Ovary (tissue), 9 donors: ENCODE measurements around the gene MIEF2. TPM values are rescaled to one million over a fixed set of nuclear protein-coding genes. Genes with fewer than 3 reads are reported as not detected.

Experiments used
- DNase-seq, 5 donors: peaks; one replicate each; pipeline ENCODE4 v3.0.0-alpha.2; 2019 to 2020
- H3K27ac ChIP-seq, 2 donors: fragments of 200-600 bp; one replicate each; pipeline versions ENCODE4 v1.5.1 to v1.8.0; 2019 to 2022
- H3K27me3 ChIP-seq: fragments of 200-600 bp; one replicate; pipeline ENCODE4 v1.8.0; 2022
- H3K36me3 ChIP-seq: fragments of 200-600 bp; sonication (generic); one replicate; pipeline ENCODE4 v1.5.1; 2019
- H3K4me1 ChIP-seq: one replicate; pipeline ENCODE4 v1.8.1; 2013; ENCODE audit warnings: mild to moderate bottlenecking, moderate library complexity; ENCODE audit not compliant: insufficient read depth
- H3K4me3 ChIP-seq: fragments of 200-600 bp; sonication (generic); one replicate; pipeline ENCODE4 v1.5.1; 2017
- H3K9me3 ChIP-seq, 2 donors: fragments of 200-600 bp in 1 of 2; sonication (generic) in 1 of 2; one replicate each; pipeline versions ENCODE4 v1.5.1 to v1.8.1; 2013 to 2019; ENCODE audit warnings: mild to moderate bottlenecking in 1 of 2, moderate library complexity in 1 of 2
- EP300 ChIP-seq: sonication (generic); formaldehyde crosslinking; IDR thresholded peaks from one replicate; pipeline ENCODE4 v1.6.1; 2017; ENCODE audit warnings: antibody characterized with exemption
- POLR2A ChIP-seq: fragments of 450-650 bp; IDR thresholded peaks from one replicate; pipeline ENCODE4 v1.6.1; 2017; ENCODE audit warnings: antibody characterized with exemption, mild to moderate bottlenecking, moderate library complexity
- WGBS, 3 donors: extraction: QIAGEN DNeasy Blood & Tissue Kit in 1 of 3; methylation state at CpG; one replicate each; pipeline versions ENCODE4 v1.1.5 to v1.1.7; 2013 to 2017; 5-methylcytosine and 5-hydroxymethylcytosine counted together
- intact Hi-C, 4 donors: fragments of 100-400 bp; cut with DNase I; formaldehyde crosslinking; loops; one replicate each; pipeline versions ENCODE4 v1.11.0 to v1.15.1; 2022 to 2023
- polyA plus RNA-seq, 2 donors: library from polyadenylated mRNA; stranded (reverse); fragments of 200-250 nt in 1 of 2; fragments of 350-450 nt in 1 of 2; fragmentation: Illumina TruSeq in 1 of 2; extraction: RNeasy Lipid Tissue Mini Kit (QIAGEN cat#74804) in 1 of 2; gene quantifications; one replicate each; pipeline ENCODE4 v1.2.3, GENCODE V29; 2013 to 2014
- total RNA-seq, 7 donors: library from RNA; depleted of rRNA in 2 of 7; stranded (reverse); fragments of >200 nt in 2 of 7; fragmentation: NEBNext Ultra II Directional in 3 of 7; extraction: Animal tissue kit (Norgen Biotek cat#: 25700) in 3 of 7; gene quantifications; one replicate each; pipeline versions ENCODE4 v1.1.0 to v1.2.4, GENCODE V29; 2016 to 2023
- TF ChIP-seq, protein P1 (sequence below), 3 donors: fragments of 450-650 bp in 2 of 3; fragments of 200-600 bp in 1 of 3; IDR thresholded peaks; one replicate each; pipeline versions ENCODE4 v1.5.1 to v1.8.0; 2016 to 2022; ENCODE audit warnings: antibody characterized with exemption in 3 of 3, mild to moderate bottlenecking in 1 of 3
- donor health status: DM: no; HTN: no; CAD: no; lungs with moderate emphysema.
- donor health status: DM: no; HTN: no; CAD: no.
- donor health status: Bipolar disorder and iron deficiency.
- donor health status: DM: yes; HTN: yes; CAD: no.
- donor health status: DM: no; HTN: no; CAD: no.
- donor health status: DM: yes; HTN: yes; CAD: no.

Gene MIEF2
- total and polyA plus RNA-seq, 9 donors = 4.0 to 36.1 (median 21.9) TPM

- Histone ChIP-seq H3K36me3 (no peaks in the 10 kb centered on the region), H3K27me3 (no peaks in the 10 kb centered on the region), H3K9me3 (no peaks in the 10 kb centered on the region), H3K4me3 (peak within 1 kb of the TSS; percentile 93), H3K4me1 (peaks cover 17% of the 10 kb centered on the region), H3K27ac (peak within 1 kb of the TSS; percentile 45 to 90)
- WGBS, 3 donors = 1 to 4% (median 1%) methylated on average over 12 to 71 of the region's 71 CpGs
- TF ChIP-seq, protein P1, sequence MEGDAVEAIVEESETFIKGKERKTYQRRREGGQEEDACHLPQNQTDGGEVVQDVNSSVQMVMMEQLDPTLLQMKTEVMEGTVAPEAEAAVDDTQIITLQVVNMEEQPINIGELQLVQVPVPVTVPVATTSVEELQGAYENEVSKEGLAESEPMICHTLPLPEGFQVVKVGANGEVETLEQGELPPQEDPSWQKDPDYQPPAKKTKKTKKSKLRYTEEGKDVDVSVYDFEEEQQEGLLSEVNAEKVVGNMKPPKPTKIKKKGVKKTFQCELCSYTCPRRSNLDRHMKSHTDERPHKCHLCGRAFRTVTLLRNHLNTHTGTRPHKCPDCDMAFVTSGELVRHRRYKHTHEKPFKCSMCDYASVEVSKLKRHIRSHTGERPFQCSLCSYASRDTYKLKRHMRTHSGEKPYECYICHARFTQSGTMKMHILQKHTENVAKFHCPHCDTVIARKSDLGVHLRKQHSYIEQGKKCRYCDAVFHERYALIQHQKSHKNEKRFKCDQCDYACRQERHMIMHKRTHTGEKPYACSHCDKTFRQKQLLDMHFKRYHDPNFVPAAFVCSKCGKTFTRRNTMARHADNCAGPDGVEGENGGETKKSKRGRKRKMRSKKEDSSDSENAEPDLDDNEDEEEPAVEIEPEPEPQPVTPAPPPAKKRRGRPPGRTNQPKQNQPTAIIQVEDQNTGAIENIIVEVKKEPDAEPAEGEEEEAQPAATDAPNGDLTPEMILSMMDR (IDR thresholded peaks at IDR 0.05) = peak in 1 of 3 donors; percentile 9
- no peak for TF ChIP-seq EP300
- TF ChIP-seq POLR2A = peak; percentile 76
- intact Hi-C loops = no loop called here
- DNase-seq = peak; percentile 48 to 75 (median 60)
Measured at GRCh38 chr17:18258356-18259038, 2.0 kb upstream of the MIEF2 start, which contains the start of gene FLII. Gene FLII (minus strand): TSS chr17:18258738. CDS start chr17:18258690, 48 bp downstream.

DNA sequence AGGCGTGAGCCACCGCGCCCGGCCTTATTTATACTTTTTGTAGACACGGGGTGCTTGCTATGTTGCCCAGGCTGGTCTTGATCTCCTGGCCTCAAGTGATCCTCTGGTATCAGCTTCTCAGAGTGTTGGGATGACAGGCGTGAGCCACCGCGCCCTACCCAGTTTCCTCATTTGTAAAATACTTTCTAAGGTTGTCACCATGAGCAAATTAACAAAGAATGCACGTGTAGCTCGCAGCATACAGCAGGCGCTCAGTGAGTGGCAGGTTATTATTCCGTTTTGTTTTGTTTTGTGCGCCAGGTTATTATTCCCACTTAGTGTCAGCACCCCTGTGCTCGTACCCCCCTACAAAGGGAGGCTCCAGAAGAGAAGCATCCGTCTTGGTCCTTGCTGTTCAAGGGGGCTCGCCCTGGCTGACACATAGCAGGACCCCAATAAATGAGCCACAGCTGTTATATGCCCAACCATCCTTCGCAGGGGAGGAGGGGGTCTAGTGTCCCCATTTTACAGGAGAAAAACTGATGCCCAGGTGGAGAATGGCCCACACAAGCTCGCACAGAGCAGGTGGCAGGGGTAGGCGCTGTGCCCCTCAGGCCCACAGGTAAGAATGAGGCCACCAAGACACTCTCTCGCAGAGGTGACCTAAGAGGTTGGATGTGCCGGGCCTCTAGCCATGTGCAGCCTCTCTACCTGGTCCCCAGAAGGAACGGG is 686 bp upstream of the MIEF2 start:
- intact Hi-C loops = no loop called here
- no peaks in the 10 kb centered on the region for H3K27me3 ChIP-seq
- no peaks in the 10 kb centered on the region for H3K36me3 ChIP-seq
- WGBS, 3 donors = 57 to 62% (median 58%) methylated on average over 22 of the region's 22 CpGs
- H3K9me3 ChIP-seq = no peaks in the 10 kb centered on the region
- TF ChIP-seq POLR2A (no peak), EP300 (no peak)
- H3K4me3 ChIP-seq = peak overlapping the region; percentile 90
- no peak for DNase-seq
- H3K4me1 ChIP-seq = peaks cover 17% of the 10 kb centered on the region
- H3K27ac ChIP-seq = peak overlapping the region; percentile 89 to 96

DNA sequence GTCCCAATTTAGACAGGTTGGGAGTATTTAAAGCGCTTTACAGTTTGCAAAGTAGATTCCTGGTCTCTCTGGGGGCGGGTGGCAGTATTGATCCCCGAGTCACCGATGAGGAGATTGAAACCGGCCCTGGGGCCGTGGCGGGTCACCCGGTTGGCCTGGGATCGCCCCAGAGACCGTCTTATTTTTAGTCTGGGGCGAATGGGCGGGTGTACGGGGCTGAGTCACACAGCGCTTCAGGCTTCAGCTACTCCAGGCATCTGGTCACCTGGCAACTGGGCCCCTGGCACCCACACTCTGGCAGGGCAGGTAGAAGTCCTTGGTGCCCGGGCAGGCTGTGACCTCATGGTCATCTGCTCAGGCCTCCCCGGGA is 669 bp downstream of the MIEF2 start:
- peaks cover 17% of the 10 kb centered on the region for H3K4me1 ChIP-seq
- 1% methylated on average over 16 of the region's 16 CpGs for WGBS, 3 donors
- DNase-seq = peak; percentile 58 to 72 (median 66)

DNA sequence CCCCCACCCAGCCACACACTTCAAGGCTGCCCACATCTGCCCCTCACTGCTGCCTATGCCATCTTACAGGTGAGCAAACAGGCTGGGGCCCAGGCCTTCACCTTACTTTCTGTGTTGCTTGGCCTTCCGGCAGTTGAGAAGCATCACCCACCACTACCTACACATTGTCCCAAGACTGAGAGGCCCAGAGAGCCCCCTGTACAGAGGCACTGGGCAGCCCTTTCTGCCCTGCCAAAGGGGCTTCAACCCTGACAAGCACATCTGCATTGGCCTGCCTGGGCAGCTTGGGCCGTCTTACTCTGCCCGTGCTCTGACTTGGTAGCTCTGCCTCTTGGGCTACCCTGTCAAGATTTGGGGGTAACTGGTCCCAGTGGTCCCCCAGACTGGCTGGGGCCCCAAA is 1.2 kb downstream of the MIEF2 start:
- DNase-seq = no peak
- Histone ChIP-seq H3K27me3 (no peaks in the 10 kb centered on the region), H3K36me3 (no peaks in the 10 kb centered on the region), H3K9me3 (no peaks in the 10 kb centered on the region), H3K4me3 (peak overlapping the region; percentile 90), H3K27ac (peak overlapping the region; percentile 89 to 96), H3K4me1 (peaks cover 17% of the 10 kb centered on the region)
- TF ChIP-seq EP300 (no peak), POLR2A (no peak)
- TF ChIP-seq, protein P1 (IDR thresholded peaks at IDR 0.05) = no peak
- 53 to 60% (median 59%) methylated on average over 3 of the region's 3 CpGs for WGBS, 3 donors
- intact Hi-C loops = no loop called here

More for the DNA sequence above, 669 bp downstream of the MIEF2 start:
- Histone ChIP-seq H3K4me3 (peak overlapping the region; percentile 90), H3K27me3 (no peaks in the 10 kb centered on the region), H3K27ac (peak overlapping the region; percentile 89 to 96), H3K36me3 (no peaks in the 10 kb centered on the region), H3K9me3 (no peaks in the 10 kb centered on the region)
- intact Hi-C loops = no loop called here
- TF ChIP-seq EP300 = no peak
- TF ChIP-seq, protein P1 (IDR thresholded peaks at IDR 0.05) = no peak
- no peak for TF ChIP-seq POLR2A
